Nephron progenitor cell (in vitro differentiated cells): ENCODE data around the gene KRT35.

Source experiments
- DNase-seq: peaks from one replicate; pipeline ENCODE4 v3.0.0; 2021
- H3K27ac Mint-ChIP-seq: 2 replicates; pipeline ENCODE4 v1.8.0; 2021; ENCODE audit warnings: mild to moderate bottlenecking, moderate library complexity, mixed read lengths
- H3K27me3 Mint-ChIP-seq: 2 replicates; pipeline ENCODE4 v1.8.0; 2021; ENCODE audit warnings: mild to moderate bottlenecking, low read depth, mixed read lengths; ENCODE audit not compliant: poor library complexity
- H3K36me3 Mint-ChIP-seq: 2 replicates; pipeline ENCODE4 v1.8.0; 2021; ENCODE audit warnings: low read depth, mixed read lengths
- H3K4me1 Mint-ChIP-seq: 2 replicates; pipeline ENCODE4 v1.8.0; 2021; ENCODE audit warnings: mixed read lengths
- H3K4me3 Mint-ChIP-seq: 2 replicates; pipeline ENCODE4 v1.8.0; 2021; ENCODE audit warnings: mild to moderate bottlenecking, moderate library complexity, mixed read lengths
- H3K9me3 Mint-ChIP-seq: 2 replicates; pipeline ENCODE4 v1.8.0; 2021; ENCODE audit warnings: mild to moderate bottlenecking, moderate library complexity, mixed read lengths
- TF ChIP-seq, protein P1 (sequence below): fragments of 200-600 bp; sonication (generic); IDR thresholded peaks from 2 replicates; pipeline ENCODE4 v1.5.0; 2021; ENCODE audit warnings: antibody characterized with exemption

The KRT35 gene

GRCh38 chr17:41503202-41503601, 22.3 kb upstream of the KRT35 start:
- H3K9me3 Mint-ChIP-seq: no peaks in the 10 kb centered on the region
- TF ChIP-seq, protein P1, sequence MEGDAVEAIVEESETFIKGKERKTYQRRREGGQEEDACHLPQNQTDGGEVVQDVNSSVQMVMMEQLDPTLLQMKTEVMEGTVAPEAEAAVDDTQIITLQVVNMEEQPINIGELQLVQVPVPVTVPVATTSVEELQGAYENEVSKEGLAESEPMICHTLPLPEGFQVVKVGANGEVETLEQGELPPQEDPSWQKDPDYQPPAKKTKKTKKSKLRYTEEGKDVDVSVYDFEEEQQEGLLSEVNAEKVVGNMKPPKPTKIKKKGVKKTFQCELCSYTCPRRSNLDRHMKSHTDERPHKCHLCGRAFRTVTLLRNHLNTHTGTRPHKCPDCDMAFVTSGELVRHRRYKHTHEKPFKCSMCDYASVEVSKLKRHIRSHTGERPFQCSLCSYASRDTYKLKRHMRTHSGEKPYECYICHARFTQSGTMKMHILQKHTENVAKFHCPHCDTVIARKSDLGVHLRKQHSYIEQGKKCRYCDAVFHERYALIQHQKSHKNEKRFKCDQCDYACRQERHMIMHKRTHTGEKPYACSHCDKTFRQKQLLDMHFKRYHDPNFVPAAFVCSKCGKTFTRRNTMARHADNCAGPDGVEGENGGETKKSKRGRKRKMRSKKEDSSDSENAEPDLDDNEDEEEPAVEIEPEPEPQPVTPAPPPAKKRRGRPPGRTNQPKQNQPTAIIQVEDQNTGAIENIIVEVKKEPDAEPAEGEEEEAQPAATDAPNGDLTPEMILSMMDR: no peak
- peaks cover 2% of the 10 kb centered on the region for H3K27me3 Mint-ChIP-seq
- DNase-seq: no peak
- no peak overlapping the region for H3K27ac Mint-ChIP-seq
- H3K4me1 Mint-ChIP-seq: peaks cover 37% of the 10 kb centered on the region
- no peak overlapping the region for H3K4me3 Mint-ChIP-seq
- H3K36me3 Mint-ChIP-seq: no peaks in the 10 kb centered on the region

DNA sequence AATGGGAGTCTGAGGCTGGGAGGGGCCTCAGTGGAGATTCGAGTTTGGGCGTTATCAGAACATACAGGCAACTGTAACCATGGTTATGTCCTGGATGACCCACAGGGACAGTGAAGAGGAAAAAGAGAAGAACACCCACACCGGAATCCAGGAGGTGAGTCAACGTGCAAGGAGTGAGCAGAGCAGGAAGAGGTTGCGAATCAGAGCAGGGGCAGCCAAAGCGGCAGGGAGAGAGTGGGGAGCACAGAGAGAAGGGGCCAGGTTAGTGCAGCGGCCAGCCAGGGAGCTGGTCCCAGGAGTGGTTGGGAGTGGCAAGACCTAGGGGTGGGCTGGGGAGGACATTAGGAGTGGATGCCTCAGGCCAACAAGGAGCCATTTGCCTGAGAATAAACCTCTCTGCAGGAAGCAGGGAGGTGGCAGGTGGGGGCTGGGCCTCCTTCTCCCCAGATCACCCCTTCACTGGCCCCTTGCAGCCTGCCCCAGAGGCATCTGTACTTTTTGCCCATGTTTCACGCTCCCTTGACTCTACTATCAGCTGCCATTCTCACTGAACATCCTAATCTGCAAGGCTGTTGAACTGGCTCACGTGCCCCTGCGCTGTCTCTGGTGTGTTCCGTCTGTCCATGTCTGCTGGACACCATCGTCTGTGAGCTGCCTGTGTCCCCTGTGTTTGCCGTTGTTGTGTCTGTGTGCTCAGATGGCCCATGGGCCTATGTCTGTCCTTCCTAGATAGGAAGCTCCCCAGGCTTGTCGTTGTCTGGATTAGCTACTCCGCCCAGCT, 19.4 kb upstream of the KRT35 start:
- TF ChIP-seq, protein P1: no peak
- Mint-ChIP-seq H3K9me3 (no peaks in the 10 kb centered on the region), H3K27me3 (peaks cover 2% of the 10 kb centered on the region), H3K4me3 (no peak overlapping the region), H3K27ac (peak overlapping the region; percentile 40), H3K4me1 (peaks cover 38% of the 10 kb centered on the region), H3K36me3 (no peaks in the 10 kb centered on the region)
- no peak for DNase-seq

GRCh38 chr17:41499714-41500113, 18.8 kb upstream of the KRT35 start:
- no peaks in the 10 kb centered on the region for H3K36me3 Mint-ChIP-seq
- no peak overlapping the region for H3K27ac Mint-ChIP-seq
- no peak for DNase-seq
- peaks cover 2% of the 10 kb centered on the region for H3K27me3 Mint-ChIP-seq
- no peak overlapping the region for H3K4me3 Mint-ChIP-seq
- TF ChIP-seq, protein P1: no peak
- peaks cover 45% of the 10 kb centered on the region for H3K4me1 Mint-ChIP-seq
- no peaks in the 10 kb centered on the region for H3K9me3 Mint-ChIP-seq

- H3K4me1 Mint-ChIP-seq: peaks cover 49% of the 10 kb centered on the region
- DNase-seq: no peak
- H3K4me3 Mint-ChIP-seq: no peak overlapping the region
- H3K27ac Mint-ChIP-seq: no peak overlapping the region
- H3K9me3 Mint-ChIP-seq: no peaks in the 10 kb centered on the region
- TF ChIP-seq, protein P1: no peak
- no peaks in the 10 kb centered on the region for H3K36me3 Mint-ChIP-seq
- H3K27me3 Mint-ChIP-seq: peaks cover 2% of the 10 kb centered on the region
Observed at GRCh38 chr17:41498276-41498675, 17.3 kb upstream of the KRT35 start.

GRCh38 chr17:41496803-41497484, 16.0 kb upstream of the KRT35 start:
- H3K27ac Mint-ChIP-seq: no peak overlapping the region
- no peaks in the 10 kb centered on the region for H3K36me3 Mint-ChIP-seq
- DNase-seq: peak; percentile 63
- H3K4me3 Mint-ChIP-seq: no peak overlapping the region
- H3K9me3 Mint-ChIP-seq: no peaks in the 10 kb centered on the region
- H3K4me1 Mint-ChIP-seq: peaks cover 50% of the 10 kb centered on the region
- H3K27me3 Mint-ChIP-seq: peaks cover 2% of the 10 kb centered on the region
- TF ChIP-seq, protein P1: peak; percentile 61
